ENCODE results near the gene ELAPOR2. TPM values are rescaled to one million over a fixed set of nuclear protein-coding genes. Genes with fewer than 3 reads are reported as not detected.
A peak's percentile ranks its signal among the peaks of the same experiment; 100 is the strongest.

ELAPOR2 gene
- total and polyA plus RNA-seq, 9 of the 15 experiments (the other 6 are each of a cell fraction or from before 2014, with no cell fraction given), result 9.2 to 72.0 (median 35.0) TPM

DNA sequence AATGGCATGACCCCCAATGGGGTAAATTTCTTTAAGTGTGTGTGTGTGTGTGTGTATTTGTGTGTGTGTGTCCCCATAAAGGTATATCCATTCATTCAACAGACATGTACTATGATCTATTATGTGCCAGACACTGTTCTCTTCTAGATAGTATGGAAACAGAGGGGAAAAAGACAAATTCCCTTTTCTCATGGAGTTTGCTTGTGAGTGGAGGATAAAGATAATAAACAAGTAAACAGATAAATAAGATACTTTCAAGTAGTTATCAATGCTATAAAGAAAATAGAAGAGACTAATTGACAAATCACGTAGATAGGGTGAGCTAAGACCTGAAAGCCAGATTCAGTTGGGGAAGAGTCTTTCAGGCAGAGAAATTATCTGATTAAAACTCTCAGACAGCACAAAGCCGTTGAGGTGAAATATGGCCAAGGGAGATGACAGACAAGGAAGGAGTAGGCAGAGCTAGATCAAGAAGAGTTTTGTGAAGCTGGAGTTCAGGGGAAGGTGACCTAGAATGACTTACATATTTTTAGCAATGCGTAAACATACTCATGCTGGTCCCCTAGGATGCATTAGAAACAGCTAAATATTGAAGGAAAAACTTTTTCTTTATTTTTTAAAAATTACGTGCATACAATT lies 47.6 kb upstream of the ELAPOR2 start (continued):
- TF ChIP-seq FOXP1 (CRISPR knock-in tag; IDR thresholded peaks at IDR 0.05) (no peak), GABPA (tag; conservative IDR thresholded peaks at IDR 0.05; ENCODE audit: low read depth) (no peak), YBX1 (IDR thresholded peaks at IDR 0.05) (no peak), CCNT2 (IDR thresholded peaks at IDR 0.05; ENCODE audit: borderline replicate concordance, extremely low read depth, insufficient read length, low read depth, low read length) (peak; percentile 78), NBN (IDR thresholded peaks at IDR 0.05; ENCODE audit: low read depth) (peak; percentile 92), RBFOX2 (IDR thresholded peaks at IDR 0.05; ENCODE audit: low read depth, low read length) (no peak), BRD9 (IDR thresholded peaks at IDR 0.05; ENCODE audit: low read depth, partially characterized antibody) (peak; percentile 39), HDAC1 (IDR thresholded peaks at IDR 0.05) (peak in 1 of 2 experiments; percentile 93; a peak in 2 of 4 replicates), HCFC1 (IDR thresholded peaks at IDR 0.05; ENCODE audit: low read depth, low read length) (no peak), RUNX1 (IDR thresholded peaks at IDR 0.05; ENCODE audit: low read depth) (no peak), ZFP36 (IDR thresholded peaks at IDR 0.05; ENCODE audit: low read depth, low read length, partially characterized antibody) (peak; percentile 55), ATF7 (IDR thresholded peaks at IDR 0.05) (peak; percentile 65; the same call in 1 of the 2 replicates), PYGO2 (tag; IDR thresholded peaks at IDR 0.05) (no peak), PRPF4 (IDR thresholded peaks at IDR 0.05; ENCODE audit: insufficient read depth, low read depth, low read length, poor library complexity, severe bottlenecking) (no peak), SMARCC2 (IDR thresholded peaks at IDR 0.05; ENCODE audit: low read depth) (peak; percentile 72; the same call in 1 of the 2 replicates), ETV6 (IDR thresholded peaks at IDR 0.05; ENCODE audit: borderline replicate concordance in 1 of 2, low read depth in 2 of 2, low read length in 1 of 2) (no peak), ETV6 (CRISPR knock-in tag; IDR thresholded peaks at IDR 0.05; ENCODE audit: borderline replicate concordance) (no peak), YY1 (IDR thresholded peaks at IDR 0.05; ENCODE audit: borderline replicate concordance in 1 of 3, control insufficient read depth in 1 of 3, extremely low read depth in 1 of 3, insufficient read depth in 3 of 3, insufficient read length in 1 of 3, insufficient replicate concordance in 2 of 3, low read depth in 1 of 3, low read length in 2 of 3) (no peak), NCOR1 (IDR thresholded peaks at IDR 0.05) (peak; percentile 80), SRSF7 (optimal IDR thresholded peaks at IDR 0.05; ENCODE audit: low read depth, low read length) (no peak), TEAD2 (tag; IDR thresholded peaks at IDR 0.05) (no peak)
- TF ChIP-seq, protein P1, sequence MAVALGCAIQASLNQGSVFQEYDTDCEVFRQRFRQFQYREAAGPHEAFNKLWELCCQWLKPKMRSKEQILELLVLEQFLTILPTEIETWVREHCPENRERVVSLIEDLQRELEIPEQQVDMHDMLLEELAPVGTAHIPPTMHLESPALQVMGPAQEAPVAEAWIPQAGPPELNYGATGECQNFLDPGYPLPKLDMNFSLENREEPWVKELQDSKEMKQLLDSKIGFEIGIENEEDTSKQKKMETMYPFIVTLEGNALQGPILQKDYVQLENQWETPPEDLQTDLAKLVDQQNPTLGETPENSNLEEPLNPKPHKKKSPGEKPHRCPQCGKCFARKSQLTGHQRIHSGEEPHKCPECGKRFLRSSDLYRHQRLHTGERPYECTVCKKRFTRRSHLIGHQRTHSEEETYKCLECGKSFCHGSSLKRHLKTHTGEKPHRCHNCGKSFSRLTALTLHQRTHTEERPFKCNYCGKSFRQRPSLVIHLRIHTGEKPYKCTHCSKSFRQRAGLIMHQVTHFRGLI (CRISPR knock-in tag; IDR thresholded peaks at IDR 0.05), result no peak
- TF ChIP-seq, protein P2, sequence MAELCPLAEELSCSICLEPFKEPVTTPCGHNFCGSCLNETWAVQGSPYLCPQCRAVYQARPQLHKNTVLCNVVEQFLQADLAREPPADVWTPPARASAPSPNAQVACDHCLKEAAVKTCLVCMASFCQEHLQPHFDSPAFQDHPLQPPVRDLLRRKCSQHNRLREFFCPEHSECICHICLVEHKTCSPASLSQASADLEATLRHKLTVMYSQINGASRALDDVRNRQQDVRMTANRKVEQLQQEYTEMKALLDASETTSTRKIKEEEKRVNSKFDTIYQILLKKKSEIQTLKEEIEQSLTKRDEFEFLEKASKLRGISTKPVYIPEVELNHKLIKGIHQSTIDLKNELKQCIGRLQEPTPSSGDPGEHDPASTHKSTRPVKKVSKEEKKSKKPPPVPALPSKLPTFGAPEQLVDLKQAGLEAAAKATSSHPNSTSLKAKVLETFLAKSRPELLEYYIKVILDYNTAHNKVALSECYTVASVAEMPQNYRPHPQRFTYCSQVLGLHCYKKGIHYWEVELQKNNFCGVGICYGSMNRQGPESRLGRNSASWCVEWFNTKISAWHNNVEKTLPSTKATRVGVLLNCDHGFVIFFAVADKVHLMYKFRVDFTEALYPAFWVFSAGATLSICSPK (IDR thresholded peaks at IDR 0.05; ENCODE audit: borderline replicate concordance), result no peak
- TF ChIP-seq, protein P3, sequence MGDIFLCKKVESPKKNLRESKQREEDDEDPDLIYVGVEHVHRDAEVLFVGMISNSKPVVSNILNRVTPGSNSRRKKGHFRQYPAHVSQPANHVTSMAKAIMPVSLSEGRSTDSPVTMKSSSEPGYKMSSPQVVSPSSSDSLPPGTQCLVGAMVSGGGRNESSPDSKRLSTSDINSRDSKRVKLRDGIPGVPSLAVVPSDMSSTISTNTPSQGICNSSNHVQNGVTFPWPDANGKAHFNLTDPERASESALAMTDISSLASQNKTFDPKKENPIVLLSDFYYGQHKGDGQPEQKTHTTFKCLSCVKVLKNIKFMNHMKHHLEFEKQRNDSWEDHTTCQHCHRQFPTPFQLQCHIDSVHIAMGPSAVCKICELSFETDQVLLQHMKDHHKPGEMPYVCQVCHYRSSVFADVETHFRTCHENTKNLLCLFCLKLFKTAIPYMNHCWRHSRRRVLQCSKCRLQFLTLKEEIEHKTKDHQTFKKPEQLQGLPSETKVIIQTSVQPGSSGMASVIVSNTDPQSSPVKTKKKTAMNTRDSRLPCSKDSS (IDR thresholded peaks at IDR 0.05; ENCODE audit: low read depth, partially characterized antibody), result no peak

Measured in K562 (cell line).